Left kidney (tissue), 2 donors: ENCODE measurements around the gene MAFF. TPM values are rescaled to one million over a fixed set of nuclear protein-coding genes. Genes with fewer than 3 reads are reported as not detected.
"Not testable (repeated sequence)": the region's sequence is repeated elsewhere in the genome, so short reads cannot be mapped to it uniquely, and the experiment has no call there.

Experiments
- DNase-seq: peaks from one replicate; pipeline ENCODE4 v3.0.0-alpha.2; 2013
- polyA plus RNA-seq: library from polyadenylated mRNA; unstranded; fragments of 120-200 nt; gene quantifications from one replicate; pipeline ENCODE4 v1.2.1, GENCODE V29; 2013; ENCODE audit not compliant: insufficient read length

The MAFF gene
- polyA plus RNA-seq, 1 donor = 2.2 TPM

- DNase-seq = no peak
These were observed 20.4 kb downstream of the MAFF start for GRCh38 chr22:38221908-38222796.

DNA sequence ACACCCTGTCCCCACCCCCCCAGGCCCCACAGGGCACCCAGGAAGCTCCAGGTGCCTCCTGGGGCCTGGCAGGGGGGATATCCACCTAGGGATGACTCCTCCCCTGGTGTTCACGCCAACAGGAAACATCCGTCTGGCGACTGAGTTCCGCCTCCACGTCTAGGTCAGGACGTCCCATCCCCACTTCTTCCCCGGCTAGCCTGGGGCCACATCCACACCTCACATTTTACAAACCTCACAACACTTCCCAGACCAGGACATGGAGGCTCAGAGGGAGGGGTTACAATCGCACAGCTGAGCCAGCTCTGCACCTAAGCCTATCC, 21.0 kb downstream of the MAFF start:
- DNase-seq = no peak

GRCh38 chr22:38223289-38223960, 21.6 kb downstream of the MAFF start:
- no peak for DNase-seq

GRCh38 chr22:38226853-38227649, 25.3 kb downstream of the MAFF start:
- DNase-seq = no peak

GRCh38 chr22:38228326-38228872, 26.6 kb downstream of the MAFF start:
- no peak for DNase-seq

- no peak for DNase-seq
These were observed 27.3 kb downstream of the MAFF start for GRCh38 chr22:38228873-38229740.

- DNase-seq = no peak
These were observed 28.5 kb downstream of the MAFF start for GRCh38 chr22:38230108-38230825.

GRCh38 chr22:38230916-38231315, 29.1 kb downstream of the MAFF start:
- DNase-seq = no peak

DNA sequence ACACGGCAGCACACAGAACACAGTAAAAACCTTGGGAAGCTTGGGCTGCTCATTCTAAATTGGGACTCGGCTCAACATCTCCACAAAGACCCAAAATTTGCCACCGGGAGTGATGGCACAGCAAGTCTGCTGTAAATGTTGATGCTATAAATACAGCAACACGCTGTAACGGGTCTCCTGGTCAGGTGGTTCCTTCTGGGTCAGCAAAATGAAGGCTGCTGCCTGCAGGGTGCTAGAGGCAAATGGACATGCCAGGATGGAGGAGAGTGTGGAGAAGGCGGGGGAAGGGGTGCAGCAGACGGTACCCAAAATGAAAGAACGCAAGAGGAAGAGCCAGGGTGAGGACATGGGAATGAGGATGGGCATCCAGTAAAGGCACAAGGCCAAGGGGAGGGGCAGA, 30.4 kb downstream of the MAFF start:
- DNase-seq = no peak

DNA sequence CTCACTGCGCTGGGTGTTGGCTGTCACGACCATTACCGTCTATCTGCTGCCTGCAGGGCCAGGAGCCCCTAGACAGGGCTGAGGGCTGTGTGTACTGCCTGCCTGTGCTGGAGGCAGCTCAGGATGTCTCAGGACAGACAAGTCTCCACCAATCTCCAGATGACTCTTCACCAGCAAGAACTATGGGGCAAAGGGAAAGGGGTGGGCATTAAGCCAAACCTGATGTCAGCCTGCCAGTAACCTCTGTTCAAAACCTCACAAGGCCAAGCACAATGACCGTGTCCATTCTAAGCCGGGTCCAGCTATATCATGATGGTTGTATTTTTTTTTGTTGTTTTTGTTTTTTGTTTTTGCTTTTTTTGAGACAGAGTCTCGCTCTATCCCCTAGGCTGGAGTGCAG, 31.6 kb downstream of the MAFF start:
- no peak for DNase-seq

- not testable (repeated sequence) for DNase-seq
These were observed 32.1 kb downstream of the MAFF start for GRCh38 chr22:38233856-38234255.

GRCh38 chr22:38235240-38235850, 33.6 kb downstream of the MAFF start:
- DNase-seq = no peak

DNA sequence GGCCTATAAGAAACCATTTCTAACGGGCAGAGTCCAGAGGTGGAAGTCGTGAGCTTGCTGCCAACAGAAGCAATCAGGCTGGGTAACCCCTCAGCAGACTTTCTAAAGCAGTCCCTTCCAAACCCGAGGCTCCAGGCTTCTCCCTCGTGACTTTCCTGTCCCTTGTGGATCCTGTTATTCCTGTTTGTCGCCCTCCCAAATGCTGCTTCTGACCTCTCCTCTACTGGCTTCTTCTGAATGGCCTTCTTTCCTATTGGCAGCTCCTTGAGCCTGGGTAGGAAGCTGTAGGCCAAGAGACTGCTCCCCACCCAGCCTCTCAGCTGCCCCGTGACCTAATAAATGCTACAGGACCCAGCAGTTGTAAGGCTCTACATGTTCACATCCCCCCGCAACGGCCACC, 35.0 kb downstream of the MAFF start:
- DNase-seq = no peak

DNA sequence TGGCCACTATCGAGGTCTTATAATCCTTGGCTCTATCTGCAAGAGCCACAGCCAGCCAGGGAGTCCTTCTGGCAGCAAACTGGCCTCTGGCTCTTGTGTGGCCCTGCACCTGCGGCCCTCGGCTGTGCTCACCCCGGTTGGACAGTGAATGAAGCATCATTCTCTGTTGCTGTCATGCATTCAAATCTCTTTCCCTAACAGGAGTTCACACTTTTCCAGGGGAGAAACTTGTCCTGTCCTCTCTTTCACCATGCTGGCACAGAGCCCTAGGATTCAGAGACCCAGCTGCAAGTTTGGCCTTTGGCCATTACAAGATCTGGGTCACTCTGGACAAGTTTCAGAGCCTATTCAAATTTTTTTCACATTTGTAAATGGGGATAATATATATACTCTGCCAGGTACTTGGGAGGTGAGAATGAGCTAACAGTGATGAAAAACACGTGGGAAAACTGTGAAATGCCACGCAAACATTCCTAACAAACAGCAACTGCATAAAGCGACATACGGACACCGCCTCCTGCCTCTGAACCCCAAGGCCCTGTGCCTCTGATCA, 36.8 kb downstream of the MAFF start:
- DNase-seq = no peak

GRCh38 chr22:38239101-38239761, 37.4 kb downstream of the MAFF start:
- no peak for DNase-seq

- no peak for DNase-seq
These were observed 39.0 kb downstream of the MAFF start for GRCh38 chr22:38240734-38241252.

- DNase-seq = peak; percentile 55
These were observed 41.4 kb downstream of the MAFF start for GRCh38 chr22:38243007-38243765.

- DNase-seq = no peak
These were observed 42.3 kb downstream of the MAFF start for GRCh38 chr22:38244106-38244505.
